ENCODE results near the gene CNOT11. TPM values are rescaled to one million over a fixed set of nuclear protein-coding genes. Genes with fewer than 3 reads are reported as not detected.

The CNOT11 gene
- total RNA-seq, 1 experiment from 2014 or later: 54.0 TPM

- no peak for TF ChIP-seq RELA (CRISPR knock-in tag; IDR thresholded peaks at IDR 0.05; ENCODE audit: borderline replicate concordance)
- no peak for TF ChIP-seq ZNF416 (CRISPR knock-in tag; IDR thresholded peaks at IDR 0.05)
- no peak for TF ChIP-seq NR1H2 (CRISPR knock-in tag; IDR thresholded peaks at IDR 0.05)
- TF ChIP-seq FOXJ3 (CRISPR knock-in tag; IDR thresholded peaks at IDR 0.05; ENCODE audit: borderline replicate concordance): no peak
- no peak for TF ChIP-seq PRRX2 (CRISPR knock-in tag; IDR thresholded peaks at IDR 0.05)
- peak; percentile 60; the same call in 1 of the 2 replicates for TF ChIP-seq GABPB1 (CRISPR knock-in tag; IDR thresholded peaks at IDR 0.05)
- no peak for TF ChIP-seq ZSCAN18 (CRISPR knock-in tag; IDR thresholded peaks at IDR 0.05)
- no peak for TF ChIP-seq CBFB (CRISPR knock-in tag; IDR thresholded peaks at IDR 0.05; ENCODE audit: low read depth)
- TF ChIP-seq AR (CRISPR knock-in tag; IDR thresholded peaks at IDR 0.05): no peak
- no peak for TF ChIP-seq KAT7 (CRISPR knock-in tag; IDR thresholded peaks at IDR 0.05; ENCODE audit: borderline replicate concordance)
- TF ChIP-seq E2F1 (CRISPR knock-in tag; IDR thresholded peaks at IDR 0.05): no peak
- TF ChIP-seq NFE2L1 (CRISPR knock-in tag; IDR thresholded peaks at IDR 0.05): no peak; the same call in 1 of the 2 replicates
- no peak for TF ChIP-seq ZNF532 (CRISPR knock-in tag; IDR thresholded peaks at IDR 0.05; ENCODE audit: borderline replicate concordance)
- peak; percentile 78 for TF ChIP-seq SP1 (CRISPR knock-in tag; conservative IDR thresholded peaks at IDR 0.05)
- no peak for TF ChIP-seq SOX15 (CRISPR knock-in tag; IDR thresholded peaks at IDR 0.05)
- peak; percentile 97 for TF ChIP-seq FOXK1 (CRISPR knock-in tag; IDR thresholded peaks at IDR 0.05)
- no peak for TF ChIP-seq CTCF (IDR thresholded peaks at IDR 0.05)
- peak; percentile 73; the same call in 1 of the 2 replicates for TF ChIP-seq ETV6 (CRISPR knock-in tag; IDR thresholded peaks at IDR 0.05)
- peak; percentile 32; the same call in 1 of the 2 replicates for TF ChIP-seq CREM (CRISPR knock-in tag; IDR thresholded peaks at IDR 0.05)
- TF ChIP-seq TEAD1 (CRISPR knock-in tag; IDR thresholded peaks at IDR 0.05): 0 out of 2 replicates have a peak, but pooled peaks have one; percentile 8
- TF ChIP-seq FOXP1 (CRISPR knock-in tag; IDR thresholded peaks at IDR 0.05; ENCODE audit: borderline replicate concordance): peak; percentile 60; the same call in 1 of the 2 replicates
- no peak for TF ChIP-seq CREB1 (CRISPR knock-in tag; IDR thresholded peaks at IDR 0.05)
- TF ChIP-seq ERG (CRISPR knock-in tag; IDR thresholded peaks at IDR 0.05): no peak
- TF ChIP-seq USF2 (CRISPR knock-in tag; IDR thresholded peaks at IDR 0.05): no peak; the same call in none of the 2 replicates
- TF ChIP-seq NFYB (CRISPR knock-in tag; conservative IDR thresholded peaks at IDR 0.05; ENCODE audit: low read depth): no peak
- TF ChIP-seq ZNF232 (CRISPR knock-in tag; IDR thresholded peaks at IDR 0.05): peak; percentile 89; the same call in 1 of the 2 replicates
These were observed at the start of gene CNOT11 (continued) for GRCh38 chr2:101252408-101253012.

Measured in WTC11 (cell line).